Heart left ventricle (tissue), 13 donors: ENCODE measurements around the gene MT1M.

ENCODE experiments used
- POLR2A ChIP-seq, 2 donors: fragments of 450-650 bp; IDR thresholded peaks; one replicate each; pipeline ENCODE4 v1.6.1; 2017; ENCODE audit warnings: antibody characterized with exemption in 2 of 2, mild to moderate bottlenecking in 2 of 2, moderate library complexity in 2 of 2
- TF ChIP-seq, protein P1 (sequence below), 12 donors: fragments of 200-600 bp; sonication (generic) in 4 of 12; IDR thresholded peaks; one replicate each; pipeline versions ENCODE4 v1.5.0 to v1.8.0; 2018 to 2022; ENCODE audit warnings: antibody characterized with exemption in 12 of 12, mild to moderate bottlenecking in 5 of 12
- donor health status: ischemic (EF 13 %, LVEDD 7.1; RV severe dilation, severe dysfunction).
- donor health status: DM: no; HTN: yes; CAD: no.
- donor health status: DM: no; HTN: no; CAD: no.
- donor health status: ischemic (EF 25% LVEDD 6.9; RV normal size, moderate dysfunction).
- donor health status: ischemic (EF 25% LVEDD 5.7; RV mildly dilated, moderate dysfunction).
- donor health status: ischemic (EF 35%, LVEDD 5.7; RV mildly dilated, moderate dysfunction).
- donor health status: nonischemic (EF 11% LVEDD 7.7; RV severe dilation, severe dysfunction).
- donor health status: DM: yes; HTN: yes; CAD: no.
- donor health status: PGD.
- donor health status: ischemic (EF 29% LVEDD 5.4; RV normal size, mild dysfunction).
- donor health status: nonischemic (EF 23%, LVEDD 6.1; RV moderate dilation, normal function).

DNA sequence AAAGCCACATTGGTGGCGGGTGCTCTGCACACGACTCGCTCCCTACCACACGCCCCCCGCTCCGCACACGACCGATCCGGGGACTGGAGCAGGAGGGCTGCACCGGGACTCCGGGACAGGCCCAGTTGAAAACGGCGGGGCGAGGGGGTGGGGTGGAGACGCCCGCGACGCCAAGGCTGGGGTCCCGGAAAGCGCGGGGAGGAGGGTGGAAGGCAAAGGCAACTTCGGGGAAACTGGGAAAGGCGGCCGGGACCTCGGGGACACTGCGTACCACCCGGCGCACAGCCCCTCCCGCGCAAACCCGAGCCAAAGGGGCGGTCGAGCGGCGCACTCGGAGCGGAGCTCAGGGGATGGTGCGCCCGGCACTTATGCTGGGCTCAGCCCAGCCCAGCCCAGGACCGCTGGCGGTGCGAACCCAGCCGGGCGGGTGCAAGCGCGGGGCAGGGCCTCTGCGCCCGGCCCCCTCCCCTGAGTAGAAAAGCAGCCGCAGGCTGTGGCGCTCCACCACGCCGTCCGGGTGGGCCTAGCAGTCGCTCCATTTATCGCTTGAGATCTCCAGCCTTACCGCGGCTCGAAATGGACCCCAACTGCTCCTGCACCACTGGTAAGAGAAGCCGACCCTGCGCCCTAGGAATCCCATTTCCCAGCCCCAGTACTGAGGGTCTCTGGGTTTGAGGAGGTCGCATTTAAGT is at the start of gene MT1M:
- TF ChIP-seq POLR2A (IDR thresholded peaks at IDR 0.05), result peak in 1 of 2 donors; percentile 51
- TF ChIP-seq, protein P1, sequence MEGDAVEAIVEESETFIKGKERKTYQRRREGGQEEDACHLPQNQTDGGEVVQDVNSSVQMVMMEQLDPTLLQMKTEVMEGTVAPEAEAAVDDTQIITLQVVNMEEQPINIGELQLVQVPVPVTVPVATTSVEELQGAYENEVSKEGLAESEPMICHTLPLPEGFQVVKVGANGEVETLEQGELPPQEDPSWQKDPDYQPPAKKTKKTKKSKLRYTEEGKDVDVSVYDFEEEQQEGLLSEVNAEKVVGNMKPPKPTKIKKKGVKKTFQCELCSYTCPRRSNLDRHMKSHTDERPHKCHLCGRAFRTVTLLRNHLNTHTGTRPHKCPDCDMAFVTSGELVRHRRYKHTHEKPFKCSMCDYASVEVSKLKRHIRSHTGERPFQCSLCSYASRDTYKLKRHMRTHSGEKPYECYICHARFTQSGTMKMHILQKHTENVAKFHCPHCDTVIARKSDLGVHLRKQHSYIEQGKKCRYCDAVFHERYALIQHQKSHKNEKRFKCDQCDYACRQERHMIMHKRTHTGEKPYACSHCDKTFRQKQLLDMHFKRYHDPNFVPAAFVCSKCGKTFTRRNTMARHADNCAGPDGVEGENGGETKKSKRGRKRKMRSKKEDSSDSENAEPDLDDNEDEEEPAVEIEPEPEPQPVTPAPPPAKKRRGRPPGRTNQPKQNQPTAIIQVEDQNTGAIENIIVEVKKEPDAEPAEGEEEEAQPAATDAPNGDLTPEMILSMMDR (IDR thresholded peaks at IDR 0.05), result no peak
